Gastrocnemius medialis (tissue), 4 donors: ENCODE measurements around the gene RB1.

Experiments
- CTCF ChIP-seq, 5 experiments: fragments of 450-650 bp in 3 of 5; fragments of 200-600 bp in 2 of 5; sonication (generic) in 2 of 5; IDR thresholded peaks in 4 of 5; conservative IDR thresholded peaks in 1 of 5; 1 replicate in 4 of 5; 2 replicates in 1 of 5; pipeline ENCODE4 v1.5.1; 2016 to 2019; ENCODE audit warnings: antibody characterized with exemption in 5 of 5, mild to moderate bottlenecking in 3 of 5, moderate library complexity in 3 of 5
- POLR2A ChIP-seq, 2 donors: fragments of 450-650 bp; IDR thresholded peaks; one replicate each; pipeline ENCODE4 v1.6.1; 2017; ENCODE audit warnings: antibody characterized with exemption in 2 of 2, mild to moderate bottlenecking in 2 of 2, moderate library complexity in 2 of 2

DNA sequence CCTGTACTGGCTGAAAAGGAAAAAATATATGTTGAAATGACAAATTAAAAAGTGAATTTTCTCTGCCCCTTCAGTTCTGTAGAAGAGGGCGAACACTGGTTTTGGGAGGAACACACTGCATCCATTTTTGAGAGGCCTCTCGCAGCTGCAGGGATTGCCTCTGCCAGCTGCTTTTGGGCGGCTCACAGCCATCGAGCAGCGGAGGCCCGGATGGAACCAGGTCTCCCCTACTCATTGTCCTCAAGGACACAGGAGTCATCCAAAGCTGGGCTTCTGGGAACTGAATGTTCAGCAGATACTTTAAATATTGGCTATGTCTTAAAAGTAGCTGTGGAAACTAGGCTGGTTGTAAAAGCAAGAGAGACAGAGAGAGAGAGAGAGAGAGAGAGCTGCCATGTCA is 212.2 kb downstream of the RB1 start:
- TF ChIP-seq POLR2A (IDR thresholded peaks at IDR 0.05) (no peak), CTCF (IDR thresholded peaks at IDR 0.05 in 4 of 5, conservative IDR thresholded peaks at IDR 0.05 in 1 of 5) (no peak)
